Measurements from ENCODE around the gene FBXL14. TPM values are rescaled to one million over a fixed set of nuclear protein-coding genes. Genes with fewer than 3 reads are reported as not detected.

The FBXL14 gene
- total RNA-seq, 4 donors from 2014 or later, result 14.5 to 30.9 (median 21.4) TPM

DNA sequence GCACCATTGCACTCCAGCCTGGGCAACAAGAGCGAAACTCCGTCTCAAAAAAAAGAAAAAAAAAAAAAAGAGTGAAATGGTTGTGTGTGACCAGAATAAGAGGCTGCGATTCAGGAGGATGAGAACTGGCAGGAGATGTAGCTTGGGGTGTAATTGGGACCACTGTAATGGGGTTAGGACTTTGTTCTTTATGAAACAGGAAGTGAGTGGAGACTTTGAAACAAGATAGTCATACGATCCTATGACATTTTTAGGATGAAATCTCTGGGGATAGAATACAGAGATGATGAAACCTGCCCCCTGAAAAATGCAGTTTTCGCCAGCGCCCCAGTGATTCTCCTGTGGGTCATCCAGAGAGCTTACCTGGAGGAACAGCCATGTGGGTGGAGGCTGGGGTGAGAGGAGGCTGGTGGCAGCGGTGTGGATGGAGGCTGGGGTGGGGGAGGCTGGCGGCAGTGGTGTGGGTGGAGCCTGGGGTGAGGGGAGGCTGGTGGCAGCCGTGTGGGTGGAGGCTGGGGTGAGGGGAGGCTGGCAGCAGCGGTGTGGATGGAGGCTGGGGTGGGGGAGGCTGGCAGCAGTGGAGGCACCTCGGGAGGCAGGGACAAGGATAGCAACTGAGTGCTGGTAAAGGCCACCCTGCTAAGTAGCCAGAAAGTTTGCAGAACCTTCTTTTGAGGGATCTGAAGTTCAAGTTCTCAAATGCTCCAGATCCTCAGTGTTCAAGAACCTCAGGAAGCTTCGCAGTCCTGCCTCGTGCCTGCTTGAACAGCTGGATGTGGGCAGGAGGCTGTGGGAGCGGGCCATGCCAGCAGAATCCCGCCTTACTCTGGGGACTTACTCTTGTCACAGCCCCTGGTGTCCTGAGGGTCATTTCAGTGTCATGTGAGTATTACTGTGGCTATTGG is 20.2 kb downstream of the FBXL14 start:
- WGBS, 2 donors, result 79 to 80% methylated on average over 14 to 15 of the region's 15 CpGs
- H3K9me3 ChIP-seq, result no peaks in the 10 kb centered on the region
- H3K27ac ChIP-seq, result no peak overlapping the region
- H3K4me3 ChIP-seq (replicated peaks in 1 of 3), result no peak overlapping the region
- no peak for TF ChIP-seq POLR2A (IDR thresholded peaks at IDR 0.05)
- H3K4me1 ChIP-seq, result peaks cover 15 to 21% of the 10 kb centered on the region in 2 donors
- no peak for DNase-seq
- H3K27me3 ChIP-seq, result no peaks in the 10 kb centered on the region
- intact Hi-C loops (cut with DNase I), result no loop called here
- no peaks in the 10 kb centered on the region for H3K36me3 ChIP-seq

DNA sequence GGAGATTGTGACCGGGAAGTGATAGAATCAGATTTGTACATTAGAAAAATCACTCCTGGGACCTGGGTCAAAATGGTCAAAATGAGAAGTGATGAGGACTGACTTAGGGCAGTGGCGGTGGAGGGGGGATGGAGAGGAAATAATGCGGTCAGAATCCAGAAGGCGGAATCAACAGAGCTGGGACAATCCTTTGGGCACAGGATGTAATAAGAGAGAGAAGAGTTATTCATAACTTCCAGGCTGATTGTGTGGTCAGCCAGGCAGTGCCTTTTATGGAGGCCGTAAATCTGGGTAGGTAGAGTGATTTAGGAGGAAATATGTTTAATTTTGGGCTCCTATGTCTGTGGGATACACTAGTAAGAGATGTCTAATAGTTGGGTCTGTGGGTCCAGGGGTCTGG is 21.6 kb downstream of the FBXL14 start:
- WGBS, 2 donors, result 71 to 77% methylated on average over 5 of the region's 5 CpGs

DNA sequence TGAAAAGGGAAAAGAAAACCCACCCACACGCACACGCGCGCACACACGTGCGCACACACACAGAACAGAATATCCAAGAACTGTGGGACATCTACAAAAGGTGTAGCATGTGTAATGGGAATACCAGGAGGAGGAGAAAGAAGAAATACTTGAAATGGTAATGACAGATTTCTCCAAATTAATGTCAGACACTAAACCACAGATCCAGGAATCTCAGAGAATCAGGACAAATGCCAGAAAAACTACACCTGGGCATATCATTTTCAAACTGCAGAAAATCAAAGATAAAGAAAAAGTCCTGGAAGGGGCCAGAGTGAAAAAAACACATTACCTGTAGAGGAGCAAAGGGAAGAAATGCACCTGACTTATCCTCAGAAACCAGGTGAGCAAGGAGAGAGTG is 26.5 kb downstream of the FBXL14 start:
- no peaks in the 10 kb centered on the region for H3K4me1 ChIP-seq
- intact Hi-C loops (cut with DNase I), result no loop called here
- no peaks in the 10 kb centered on the region for H3K36me3 ChIP-seq
- WGBS, 2 donors, result 97 to 99% methylated on average over 6 of the region's 6 CpGs
- no peak overlapping the region for H3K27ac ChIP-seq
- H3K9me3 ChIP-seq, result no peaks in the 10 kb centered on the region
- H3K4me3 ChIP-seq (replicated peaks in 1 of 3), result no peak overlapping the region
- no peak for TF ChIP-seq POLR2A (IDR thresholded peaks at IDR 0.05)
- TF ChIP-seq, protein P1, sequence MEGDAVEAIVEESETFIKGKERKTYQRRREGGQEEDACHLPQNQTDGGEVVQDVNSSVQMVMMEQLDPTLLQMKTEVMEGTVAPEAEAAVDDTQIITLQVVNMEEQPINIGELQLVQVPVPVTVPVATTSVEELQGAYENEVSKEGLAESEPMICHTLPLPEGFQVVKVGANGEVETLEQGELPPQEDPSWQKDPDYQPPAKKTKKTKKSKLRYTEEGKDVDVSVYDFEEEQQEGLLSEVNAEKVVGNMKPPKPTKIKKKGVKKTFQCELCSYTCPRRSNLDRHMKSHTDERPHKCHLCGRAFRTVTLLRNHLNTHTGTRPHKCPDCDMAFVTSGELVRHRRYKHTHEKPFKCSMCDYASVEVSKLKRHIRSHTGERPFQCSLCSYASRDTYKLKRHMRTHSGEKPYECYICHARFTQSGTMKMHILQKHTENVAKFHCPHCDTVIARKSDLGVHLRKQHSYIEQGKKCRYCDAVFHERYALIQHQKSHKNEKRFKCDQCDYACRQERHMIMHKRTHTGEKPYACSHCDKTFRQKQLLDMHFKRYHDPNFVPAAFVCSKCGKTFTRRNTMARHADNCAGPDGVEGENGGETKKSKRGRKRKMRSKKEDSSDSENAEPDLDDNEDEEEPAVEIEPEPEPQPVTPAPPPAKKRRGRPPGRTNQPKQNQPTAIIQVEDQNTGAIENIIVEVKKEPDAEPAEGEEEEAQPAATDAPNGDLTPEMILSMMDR (IDR thresholded peaks at IDR 0.05), result no peak
- H3K27me3 ChIP-seq, result no peaks in the 10 kb centered on the region
- DNase-seq, result no peak

More for the DNA sequence above, 21.6 kb downstream of the FBXL14 start:
- DNase-seq, result no peak
- no peak overlapping the region for H3K4me3 ChIP-seq (replicated peaks in 1 of 3)
- intact Hi-C loops (cut with DNase I), result no loop called here
- no peaks in the 10 kb centered on the region for H3K27me3 ChIP-seq
- H3K4me1 ChIP-seq, result peaks cover 15 to 21% of the 10 kb centered on the region in 2 donors
- no peak for TF ChIP-seq POLR2A (IDR thresholded peaks at IDR 0.05)
- TF ChIP-seq, protein P1 (IDR thresholded peaks at IDR 0.05), result no peak
- H3K36me3 ChIP-seq, result no peaks in the 10 kb centered on the region
- no peak overlapping the region for H3K27ac ChIP-seq
- H3K9me3 ChIP-seq, result no peaks in the 10 kb centered on the region

DNA sequence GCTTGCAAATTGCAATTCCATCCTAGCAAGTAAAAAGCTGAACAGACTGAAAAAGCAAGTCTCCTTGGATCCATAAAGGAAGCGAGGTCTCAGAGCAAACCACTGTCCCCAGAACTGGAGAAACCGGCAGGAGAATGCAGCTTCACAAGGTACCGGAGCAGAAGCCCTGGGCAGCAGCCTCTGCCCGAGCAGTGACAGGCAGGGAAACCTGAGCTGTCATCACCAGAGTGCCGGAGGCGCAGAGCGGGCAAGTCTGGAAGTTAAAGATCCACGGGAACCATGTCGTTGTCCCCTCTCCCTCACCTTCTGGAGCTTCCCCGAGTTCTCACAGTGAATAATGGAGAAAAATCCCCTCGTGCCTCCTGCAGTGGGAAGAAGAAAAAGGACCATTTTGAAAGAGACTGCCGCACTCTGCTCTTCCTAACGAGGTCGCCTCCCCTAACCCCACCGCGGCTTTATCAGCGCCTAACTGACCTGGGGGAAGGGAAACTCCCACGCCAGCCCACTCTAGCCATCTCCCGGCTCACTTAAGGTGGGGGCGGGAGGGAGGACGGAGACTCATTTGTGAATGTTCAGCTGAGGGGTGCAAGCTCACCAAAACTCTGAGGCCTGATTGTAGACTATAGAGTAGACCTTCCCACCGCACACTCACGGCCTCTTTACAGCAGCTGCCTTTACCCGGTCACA is 27.8 kb downstream of the FBXL14 start:
- H3K9me3 ChIP-seq, result no peaks in the 10 kb centered on the region
- H3K4me1 ChIP-seq, result no peaks in the 10 kb centered on the region
- no peak overlapping the region for H3K27ac ChIP-seq
- DNase-seq, result no peak
- H3K27me3 ChIP-seq, result no peaks in the 10 kb centered on the region
- TF ChIP-seq POLR2A (IDR thresholded peaks at IDR 0.05), result no peak
- TF ChIP-seq, protein P1 (IDR thresholded peaks at IDR 0.05), result no peak
- no peak overlapping the region for H3K4me3 ChIP-seq (replicated peaks in 1 of 3)
- H3K36me3 ChIP-seq, result no peaks in the 10 kb centered on the region
- intact Hi-C loops (cut with DNase I), result no loop called here
- WGBS, 2 donors, result 84 to 85% methylated on average over 24 of the region's 24 CpGs

DNA sequence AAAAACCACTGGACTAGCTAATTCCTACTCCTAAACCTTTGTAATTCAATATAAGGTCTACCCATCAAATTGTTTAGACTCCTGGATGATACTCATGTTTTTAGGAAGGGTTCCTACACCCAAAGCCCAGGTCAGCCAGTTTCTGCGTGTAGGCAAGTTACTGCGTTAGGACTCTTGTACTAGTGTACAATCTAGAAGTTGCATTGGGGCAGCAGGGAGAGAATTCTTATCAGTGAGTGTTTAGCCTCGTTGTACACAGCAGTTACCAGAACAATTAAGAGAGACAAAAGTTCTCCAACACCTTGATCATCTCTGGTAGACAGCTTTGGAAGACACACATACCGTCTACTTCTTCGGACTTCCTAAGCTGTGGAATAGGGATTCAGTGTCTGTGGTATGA is 29.2 kb downstream of the FBXL14 start:
- H3K4me3 ChIP-seq (replicated peaks in 1 of 3), result no peak overlapping the region
- H3K27me3 ChIP-seq, result no peaks in the 10 kb centered on the region
- H3K27ac ChIP-seq, result no peak overlapping the region
- H3K36me3 ChIP-seq, result no peaks in the 10 kb centered on the region
- H3K4me1 ChIP-seq, result no peaks in the 10 kb centered on the region
- TF ChIP-seq, protein P1 (IDR thresholded peaks at IDR 0.05), result no peak
- no peaks in the 10 kb centered on the region for H3K9me3 ChIP-seq
- no peak for DNase-seq
- WGBS, 2 donors, result 94 to 97% methylated on average over 5 of the region's 5 CpGs
- intact Hi-C loops (cut with DNase I), result no loop called here
